NCI-H2171 (cell line): ENCODE results near the gene PCDHB8.
"Not testable (repeated sequence)": the region's sequence is repeated elsewhere in the genome, so short reads cannot be mapped to it uniquely, and the experiment has no call there.

Experiments
- DNase-seq: peaks from one replicate; lab custom pipeline; 2025; lab: John Stamatoyannopoulos, UW

The PCDHB8 gene

GRCh38 chr5:141177577-141178191 is at the start of gene PCDHB8:
Gene PCDHB8 (plus strand): TSS chr5:141177790. CDS start chr5:141178035, 245 bp downstream.
- not testable (repeated sequence) for DNase-seq

- no peak for DNase-seq
Measured at GRCh38 chr5:141135030-141135717, 42.4 kb upstream of the PCDHB8 start, which contains the start of gene PCDHB5. Gene PCDHB5 (plus strand): TSS chr5:141135206. CDS start chr5:141135435, 229 bp downstream.

- DNase-seq = no peak
Measured at GRCh38 chr5:141135718-141136266, 41.8 kb upstream of the PCDHB8 start.

- DNase-seq = not testable (repeated sequence)
Measured at GRCh38 chr5:141137346-141137745, 40.2 kb upstream of the PCDHB8 start.

GRCh38 chr5:141149812-141150211 is 27.8 kb upstream of the PCDHB8 start, which contains the start of gene PCDHB6:
Gene PCDHB6 (plus strand): TSS chr5:141150057. CDS start chr5:141150258, 201 bp downstream.
- no peak for DNase-seq

GRCh38 chr5:141150224-141150992 is 27.2 kb upstream of the PCDHB8 start:
- DNase-seq = no peak

- DNase-seq = no peak
Measured at GRCh38 chr5:141150993-141151325, 26.6 kb upstream of the PCDHB8 start.

GRCh38 chr5:141151632-141152031 is 26.0 kb upstream of the PCDHB8 start:
- not testable (repeated sequence) for DNase-seq

GRCh38 chr5:141152096-141152495 is 25.5 kb upstream of the PCDHB8 start:
- not testable (repeated sequence) for DNase-seq

- no peak for DNase-seq
Measured at GRCh38 chr5:141155540-141156374, 21.8 kb upstream of the PCDHB8 start.

GRCh38 chr5:141157356-141157755 is 20.2 kb upstream of the PCDHB8 start:
- DNase-seq = not testable (repeated sequence)

- DNase-seq = not testable (repeated sequence)
Measured at GRCh38 chr5:141157901-141158300, 19.7 kb upstream of the PCDHB8 start.

- no peak for DNase-seq
Measured at GRCh38 chr5:141172381-141173204, 5.0 kb upstream of the PCDHB8 start, which contains the start of gene PCDHB7. Gene PCDHB7 (plus strand): TSS chr5:141172644. CDS start chr5:141172836, 192 bp downstream.

GRCh38 chr5:141174291-141175104 is 3.1 kb upstream of the PCDHB8 start:
- DNase-seq = not testable (repeated sequence)

GRCh38 chr5:141175933-141176332 is 1.7 kb upstream of the PCDHB8 start:
- no peak for DNase-seq

GRCh38 chr5:141179371-141179770 is 1.8 kb downstream of the PCDHB8 start:
- not testable (repeated sequence) for DNase-seq

GRCh38 chr5:141179876-141180275 is 2.3 kb downstream of the PCDHB8 start:
- not testable (repeated sequence) for DNase-seq

- DNase-seq = no peak
Measured at GRCh38 chr5:141180313-141180712, 2.7 kb downstream of the PCDHB8 start.

GRCh38 chr5:141182248-141182647 is 4.7 kb downstream of the PCDHB8 start, which contains the start of gene PCDHB16:
Gene PCDHB16 (plus strand): TSS chr5:141182387. CDS start chr5:141182560, 173 bp downstream.
- no peak for DNase-seq
